Measurements from ENCODE around the gene ANKUB1. TPM values are rescaled to one million over a fixed set of nuclear protein-coding genes. Genes with fewer than 3 reads are reported as not detected.
A peak's percentile ranks its signal among the peaks of the same experiment; 100 is the strongest.

The ANKUB1 gene
- total and polyA plus RNA-seq, 8 donors = not detected

DNA sequence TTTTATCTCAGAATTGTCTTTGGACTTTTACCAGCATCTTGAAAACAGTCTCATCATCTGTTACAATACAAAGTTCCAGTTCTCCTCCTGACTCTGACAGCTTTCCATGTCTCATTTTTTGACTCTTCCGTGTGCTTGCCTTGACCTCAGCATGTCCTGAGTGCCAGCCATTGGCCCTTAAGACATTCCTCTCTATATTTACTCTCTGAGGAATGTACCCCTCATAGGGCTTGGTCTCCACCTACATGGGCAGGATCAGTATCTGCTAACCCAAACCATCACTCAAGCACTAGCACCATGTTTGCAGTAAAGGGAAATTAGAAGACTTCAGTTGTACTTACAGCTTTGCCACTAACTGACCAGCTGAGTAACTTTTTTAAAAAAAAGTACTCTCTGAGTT is 16.2 kb downstream of the ANKUB1 start:
- WGBS, 2 donors = 64 to 74% methylated on average over 1 of the region's 1 CpG
- Histone ChIP-seq H3K27me3 (no peaks in the 10 kb centered on the region), H3K36me3 (no peaks in the 10 kb centered on the region), H3K27ac (no peak overlapping the region), H3K9me3 (no peaks in the 10 kb centered on the region), H3K4me3 (no peak overlapping the region), H3K4me1 (no peaks in the 10 kb centered on the region)
- intact Hi-C loops (cut with DNase I) = no loop called here
- DNase-seq = no peak
- no peak for ATAC-seq
- TF ChIP-seq, protein P1, sequence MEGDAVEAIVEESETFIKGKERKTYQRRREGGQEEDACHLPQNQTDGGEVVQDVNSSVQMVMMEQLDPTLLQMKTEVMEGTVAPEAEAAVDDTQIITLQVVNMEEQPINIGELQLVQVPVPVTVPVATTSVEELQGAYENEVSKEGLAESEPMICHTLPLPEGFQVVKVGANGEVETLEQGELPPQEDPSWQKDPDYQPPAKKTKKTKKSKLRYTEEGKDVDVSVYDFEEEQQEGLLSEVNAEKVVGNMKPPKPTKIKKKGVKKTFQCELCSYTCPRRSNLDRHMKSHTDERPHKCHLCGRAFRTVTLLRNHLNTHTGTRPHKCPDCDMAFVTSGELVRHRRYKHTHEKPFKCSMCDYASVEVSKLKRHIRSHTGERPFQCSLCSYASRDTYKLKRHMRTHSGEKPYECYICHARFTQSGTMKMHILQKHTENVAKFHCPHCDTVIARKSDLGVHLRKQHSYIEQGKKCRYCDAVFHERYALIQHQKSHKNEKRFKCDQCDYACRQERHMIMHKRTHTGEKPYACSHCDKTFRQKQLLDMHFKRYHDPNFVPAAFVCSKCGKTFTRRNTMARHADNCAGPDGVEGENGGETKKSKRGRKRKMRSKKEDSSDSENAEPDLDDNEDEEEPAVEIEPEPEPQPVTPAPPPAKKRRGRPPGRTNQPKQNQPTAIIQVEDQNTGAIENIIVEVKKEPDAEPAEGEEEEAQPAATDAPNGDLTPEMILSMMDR (IDR thresholded peaks at IDR 0.05) = no peak
- FAIRE-seq = no peak

DNA sequence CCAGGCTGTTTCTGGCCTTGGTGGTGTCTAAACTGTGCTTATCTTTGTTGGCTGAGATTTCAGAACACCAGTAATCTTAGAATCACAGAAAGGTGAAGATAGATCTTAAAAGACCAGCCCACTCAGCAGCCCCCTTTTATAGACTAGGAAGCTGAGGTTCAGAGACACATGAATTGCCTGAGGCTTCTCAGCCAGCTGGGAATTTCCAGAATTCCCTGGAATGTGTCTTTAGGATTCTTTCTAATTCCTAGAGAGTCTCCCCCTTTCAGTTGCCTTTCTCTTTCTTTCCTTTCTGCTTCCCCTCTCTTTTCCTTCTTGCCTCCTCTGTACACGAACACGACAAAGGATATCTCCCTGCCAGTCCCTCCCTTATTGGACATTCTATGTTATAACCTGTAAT is 19.5 kb downstream of the ANKUB1 start:
- Histone ChIP-seq H3K4me3 (no peak overlapping the region), H3K9me3 (no peaks in the 10 kb centered on the region), H3K27me3 (no peaks in the 10 kb centered on the region), H3K4me1 (no peaks in the 10 kb centered on the region), H3K27ac (no peak overlapping the region), H3K36me3 (no peaks in the 10 kb centered on the region)
- FAIRE-seq (no peak), ATAC-seq (no peak), DNase-seq (no peak)
- 93 to 94% methylated on average over 2 of the region's 2 CpGs for WGBS, 2 donors
- intact Hi-C loops (cut with DNase I) = no loop called here
- TF ChIP-seq, protein P1 (IDR thresholded peaks at IDR 0.05) = no peak

DNA sequence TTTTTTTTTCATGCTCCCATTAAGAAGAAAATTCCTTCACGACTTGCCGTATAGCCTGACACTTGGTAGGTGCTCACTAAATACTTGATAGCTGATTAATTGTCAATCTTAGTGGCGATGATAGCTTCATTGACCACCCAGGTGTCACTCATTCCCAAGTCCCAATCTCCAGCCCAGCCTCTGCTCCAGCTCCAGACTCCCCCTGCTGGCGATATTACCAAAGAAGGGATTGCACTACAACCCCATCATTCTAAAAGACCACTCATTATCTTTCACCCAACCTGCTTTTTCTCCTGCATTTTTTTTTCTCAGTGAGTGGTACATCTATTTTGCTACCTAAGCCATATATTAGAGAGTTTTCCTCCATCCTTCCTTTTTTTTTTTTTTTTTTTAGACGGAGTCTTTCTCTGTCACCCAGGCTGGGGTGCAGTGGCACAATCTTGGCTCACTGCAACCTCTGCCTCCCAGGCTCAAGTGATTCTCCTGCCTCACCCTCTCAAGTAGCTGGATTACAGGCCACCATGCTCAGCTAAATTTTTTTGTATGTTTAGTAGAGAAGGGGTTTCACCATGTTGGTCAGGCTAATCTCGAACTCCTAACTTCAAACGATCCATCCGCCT is 20.6 kb downstream of the ANKUB1 start:
- Histone ChIP-seq H3K4me1 (no peaks in the 10 kb centered on the region), H3K36me3 (no peaks in the 10 kb centered on the region), H3K27me3 (no peaks in the 10 kb centered on the region), H3K9me3 (no peaks in the 10 kb centered on the region), H3K4me3 (no peak overlapping the region), H3K27ac (no peak overlapping the region)
- DNase-seq (peak in 5 of 6 donors; percentile 15 to 60 (median 32)), ATAC-seq (peak; percentile 64 to 78 (median 73)), FAIRE-seq (no peak)
- WGBS, 2 donors = 43% methylated on average over 8 of the region's 8 CpGs
- intact Hi-C loops (cut with DNase I) = no loop called here
- TF ChIP-seq, protein P1 (IDR thresholded peaks at IDR 0.05) = peak; percentile 30 to 79 (median 55)

DNA sequence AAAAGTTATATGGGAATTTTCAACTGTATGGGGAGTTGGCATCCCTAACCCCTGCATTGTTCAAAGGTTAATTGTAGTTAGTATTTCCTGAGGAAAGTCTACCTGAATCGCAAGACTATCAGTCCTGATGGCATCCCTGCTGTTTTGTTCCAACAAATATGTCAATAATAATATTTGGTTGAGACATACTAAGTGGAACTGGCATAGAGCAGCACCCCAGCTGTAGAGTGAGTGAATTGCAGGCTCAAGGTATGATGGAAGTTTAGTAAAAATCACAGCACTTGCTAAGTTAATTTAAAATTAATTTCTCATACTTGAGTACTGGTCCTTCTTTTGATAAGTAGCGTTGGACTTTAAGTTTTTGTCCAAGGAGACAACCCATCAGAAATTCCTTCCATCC is 22.1 kb downstream of the ANKUB1 start:
- Histone ChIP-seq H3K4me3 (no peak overlapping the region), H3K36me3 (no peaks in the 10 kb centered on the region), H3K27ac (no peak overlapping the region), H3K4me1 (no peaks in the 10 kb centered on the region), H3K27me3 (no peaks in the 10 kb centered on the region), H3K9me3 (no peaks in the 10 kb centered on the region)
- WGBS, 2 donors = 58 to 76% methylated on average over 2 of the region's 2 CpGs
- ATAC-seq (no peak), DNase-seq (no peak), FAIRE-seq (no peak)
- TF ChIP-seq, protein P1 (IDR thresholded peaks at IDR 0.05) = no peak
- intact Hi-C loops (cut with DNase I) = no loop called here

DNA sequence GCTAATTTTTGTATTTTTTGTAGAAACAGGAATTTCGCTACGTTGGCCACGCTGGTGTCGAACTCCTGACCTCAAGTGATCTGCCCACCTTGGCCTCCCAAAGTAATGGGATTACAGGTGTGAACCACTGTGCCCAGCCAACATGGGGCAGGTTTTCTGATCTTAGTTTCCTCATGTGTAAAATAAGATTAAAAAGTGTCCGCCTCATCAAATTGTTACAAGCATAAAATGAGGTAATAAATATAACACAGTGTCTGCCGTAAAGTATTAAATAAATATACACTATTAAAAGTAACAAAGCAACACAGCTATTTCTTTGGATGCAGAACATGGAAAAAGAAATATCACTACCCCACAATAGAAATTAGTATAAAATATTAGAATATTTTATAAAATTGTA is 23.6 kb downstream of the ANKUB1 start:
- ATAC-seq (no peak), DNase-seq (no peak), FAIRE-seq (no peak)
- TF ChIP-seq, protein P1 (IDR thresholded peaks at IDR 0.05) = no peak
- H3K27ac ChIP-seq = no peak overlapping the region
- H3K9me3 ChIP-seq = no peaks in the 10 kb centered on the region
- H3K4me1 ChIP-seq = no peaks in the 10 kb centered on the region
- no peaks in the 10 kb centered on the region for H3K27me3 ChIP-seq
- no peak overlapping the region for H3K4me3 ChIP-seq
- no peaks in the 10 kb centered on the region for H3K36me3 ChIP-seq
- intact Hi-C loops (cut with DNase I) = no loop called here
- WGBS, 2 donors = 87 to 94% methylated on average over 6 of the region's 6 CpGs
